HG02610 (cell line): ENCODE measurements around the gene GAREM2.

Source experiments
- ATAC-seq: cut with Tn5 transposase; IDR thresholded peaks from one replicate; pipeline ENCODE4 v1.9.1; 2021; ENCODE audit warnings: mild to moderate bottlenecking, moderate library complexity; ENCODE audit not compliant: unreplicated experiment

The GAREM2 gene

GRCh38 chr2:26169226-26169625 is 3.7 kb upstream of the GAREM2 start:
- no peak for ATAC-seq

- no peak for ATAC-seq
These were observed 3.0 kb upstream of the GAREM2 start for GRCh38 chr2:26169681-26170414.

- no peak for ATAC-seq
These were observed 2.1 kb upstream of the GAREM2 start for GRCh38 chr2:26170795-26171194.

GRCh38 chr2:26172189-26172870 is 558 bp upstream of the GAREM2 start:
- ATAC-seq, result no peak

- no peak for ATAC-seq
These were observed 1.0 kb downstream of the GAREM2 start for GRCh38 chr2:26173776-26174482.

- no peak for ATAC-seq
These were observed 2.0 kb downstream of the GAREM2 start for GRCh38 chr2:26174691-26175465.

GRCh38 chr2:26175466-26176278 is 2.8 kb downstream of the GAREM2 start:
- no peak for ATAC-seq

GRCh38 chr2:26176279-26176615 is 3.4 kb downstream of the GAREM2 start:
- ATAC-seq, result no peak

- no peak for ATAC-seq
These were observed 4.2 kb downstream of the GAREM2 start for GRCh38 chr2:26177122-26177521.

- ATAC-seq, result no peak
These were observed 5.4 kb downstream of the GAREM2 start for GRCh38 chr2:26178246-26178645.

- ATAC-seq, result no peak
These were observed 6.0 kb downstream of the GAREM2 start for GRCh38 chr2:26178746-26179436.

- no peak for ATAC-seq
These were observed 6.6 kb downstream of the GAREM2 start for GRCh38 chr2:26179446-26179913.

- no peak for ATAC-seq
These were observed 9.6 kb downstream of the GAREM2 start for GRCh38 chr2:26182441-26182840.

- no peak for ATAC-seq
These were observed 10.2 kb downstream of the GAREM2 start for GRCh38 chr2:26182887-26183630.

GRCh38 chr2:26184121-26184520 is 11.2 kb downstream of the GAREM2 start:
- no peak for ATAC-seq

GRCh38 chr2:26184555-26185303 is 11.8 kb downstream of the GAREM2 start:
- peak; percentile 73 for ATAC-seq

- ATAC-seq, result no peak
These were observed 12.5 kb downstream of the GAREM2 start for GRCh38 chr2:26185304-26185928.
